ENCODE measurements around the gene USP2. TPM values are rescaled to one million over a fixed set of nuclear protein-coding genes. Genes with fewer than 3 reads are reported as not detected.

Gene USP2
- total and polyA plus RNA-seq, 4 experiments from 2014 or later: 0.17 to 0.22 (median 0.21) TPM; not detected in 1

DNA sequence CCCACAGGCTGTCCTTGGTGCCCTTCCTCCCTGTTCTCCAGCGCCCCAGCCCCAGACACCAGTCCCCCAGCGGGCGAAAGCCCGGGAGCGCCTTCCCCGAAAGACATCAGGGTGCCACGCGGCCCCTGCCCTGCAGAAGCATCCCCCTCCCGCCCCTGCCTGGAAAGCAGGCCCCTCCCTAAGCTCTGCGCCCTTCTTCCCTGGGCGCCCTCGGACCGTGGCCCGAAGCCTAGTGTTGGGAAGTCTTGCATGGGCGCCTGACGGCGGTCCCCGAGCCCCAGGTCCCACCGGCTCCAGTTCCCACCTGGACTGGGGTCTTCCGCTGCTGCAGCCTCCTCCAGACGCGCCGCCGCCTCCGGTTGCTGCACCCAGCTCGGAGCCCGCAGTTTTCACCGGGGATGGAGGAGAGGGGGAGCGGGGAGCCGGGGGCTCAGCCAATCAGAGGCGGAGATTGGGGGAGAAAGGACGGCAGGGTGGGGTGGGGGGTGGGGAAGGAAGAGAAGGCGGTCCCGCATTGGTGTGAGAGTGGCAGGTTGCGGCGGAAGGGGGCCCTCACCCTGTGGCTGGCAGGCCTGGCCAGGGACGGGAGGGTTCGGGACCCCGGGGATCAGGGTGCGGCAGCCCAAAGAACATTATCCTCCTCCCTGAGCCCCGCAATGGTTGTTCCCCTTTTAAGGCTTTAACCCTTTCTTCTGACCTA, 41.5 kb upstream of the USP2 start, which contains the start of gene THY1:
THY1 (minus strand) TSS at position 364 of the 700 bp plus-strand sequence. CDS start 2,267 bp downstream, outside the sequence.
- intact Hi-C loops (cut with micrococcal nuclease): no loop called here
- no peak for DNase-seq
- ChIA-PET CTCF (ENCODE audit: partially characterized antibody) (no interaction called here), POLR2A (ENCODE audit: partially characterized antibody) (no interaction called here)
- Mint-ChIP-seq H3K4me3 (peak within 1 kb of the TSS; percentile 48 to 94 (median 70)), H3K36me3 (no peaks in the 10 kb centered on the region), H3K27me3 (peaks cover 32 to 45% of the 10 kb centered on the region in 2 donors), H3K9me3 (peaks cover 0 to 1% (median 0%) of the 10 kb centered on the region in 8 donors), H3K27ac (peak within 1 kb of the TSS in 3 of 7 donors; percentile 41 to 82 (median 54)), H3K4me1 (peaks cover 7 to 32% (median 20%) of the 10 kb centered on the region in 4 donors)
- peaks cover 25% of the 10 kb centered on the region for H3K4me1 ChIP-seq (ENCODE audit: insufficient read depth, low read length)
- H3K9me3 ChIP-seq (ENCODE audit: control insufficient read depth in 1 of 2, low read length in 2 of 2): no peaks in the 10 kb centered on the region
- H3K27ac ChIP-seq (ENCODE audit: low read depth, low read length): no peak within 1 kb of the TSS
- H3K36me3 ChIP-seq (ENCODE audit: insufficient read depth, low read length): no peaks in the 10 kb centered on the region
- H3K4me3 ChIP-seq (ENCODE audit: low read length in 2 of 2): no peak within 1 kb of the TSS
- peaks cover 15% of the 10 kb centered on the region for H3K27me3 ChIP-seq (ENCODE audit: insufficient read depth, low read length)

- no peak for DNase-seq
- peak overlapping the region in 2 of 7 donors; percentile 41 to 54 for H3K27ac Mint-ChIP-seq
These were observed 40.7 kb upstream of the USP2 start for GRCh38 chr11:119421941-119422808.

DNA sequence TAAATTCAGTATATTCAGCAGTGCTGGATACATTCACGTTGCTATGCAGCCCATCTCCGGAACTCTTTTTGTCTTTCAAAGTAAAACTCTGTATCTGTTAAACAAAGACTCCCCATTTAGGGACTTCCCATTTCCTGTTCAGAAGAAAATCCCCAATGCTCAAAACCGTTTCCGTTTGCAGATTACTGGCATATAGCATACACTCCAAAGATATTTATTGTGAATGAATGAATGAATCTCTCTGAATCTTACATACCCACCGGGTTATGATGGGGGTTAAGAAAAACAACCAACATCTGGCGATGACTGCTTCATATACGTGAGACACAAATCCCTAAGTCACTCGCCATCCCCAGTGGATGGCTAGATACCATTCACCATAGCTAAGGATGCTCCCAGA, 39.9 kb upstream of the USP2 start:
- Histone ChIP-seq H3K4me1 (ENCODE audit: insufficient read depth, low read length) (peaks cover 23% of the 10 kb centered on the region), H3K27ac (ENCODE audit: low read depth, low read length) (no peak overlapping the region), H3K4me3 (ENCODE audit: low read length in 2 of 2) (no peak overlapping the region), H3K36me3 (ENCODE audit: insufficient read depth, low read length) (no peaks in the 10 kb centered on the region), H3K9me3 (ENCODE audit: control insufficient read depth in 1 of 2, low read length in 2 of 2) (no peaks in the 10 kb centered on the region), H3K27me3 (ENCODE audit: insufficient read depth, low read length) (peaks cover 15% of the 10 kb centered on the region)
- Mint-ChIP-seq H3K36me3 (no peaks in the 10 kb centered on the region), H3K4me1 (peaks cover 5 to 30% (median 18%) of the 10 kb centered on the region in 4 donors), H3K4me3 (peak overlapping the region in 3 of 8 donors; percentile 33 to 94 (median 46)), H3K27me3 (peaks cover 33 to 43% of the 10 kb centered on the region in 2 donors), H3K27ac (peak overlapping the region in 1 of 7 donors; percentile 35), H3K9me3 (no peaks in the 10 kb centered on the region)
- ChIA-PET CTCF (ENCODE audit: partially characterized antibody) (no interaction called here), POLR2A (ENCODE audit: partially characterized antibody) (no interaction called here)
- DNase-seq: no peak
- intact Hi-C loops (cut with micrococcal nuclease): no loop called here

More at GRCh38 chr11:119421941-119422808, 40.7 kb upstream of the USP2 start:
- CTCF ChIA-PET (ENCODE audit: partially characterized antibody): no interaction called here
- intact Hi-C loops (cut with micrococcal nuclease): no loop called here
- H3K9me3 ChIP-seq (ENCODE audit: control insufficient read depth in 1 of 2, low read length in 2 of 2): no peaks in the 10 kb centered on the region
- H3K27ac ChIP-seq (ENCODE audit: low read depth, low read length): no peak overlapping the region
- POLR2A ChIA-PET (ENCODE audit: partially characterized antibody): no interaction called here
- Mint-ChIP-seq H3K36me3 (no peaks in the 10 kb centered on the region), H3K4me1 (peaks cover 7 to 32% (median 20%) of the 10 kb centered on the region in 4 donors), H3K9me3 (peaks cover 0 to 1% (median 0%) of the 10 kb centered on the region in 8 donors), H3K27me3 (peaks cover 34 to 45% of the 10 kb centered on the region in 2 donors), H3K4me3 (peak overlapping the region; percentile 48 to 94 (median 70))
- H3K4me3 ChIP-seq (ENCODE audit: low read length in 2 of 2): no peak overlapping the region
- H3K27me3 ChIP-seq (ENCODE audit: insufficient read depth, low read length): peaks cover 15% of the 10 kb centered on the region
- peaks cover 25% of the 10 kb centered on the region for H3K4me1 ChIP-seq (ENCODE audit: insufficient read depth, low read length)
- H3K36me3 ChIP-seq (ENCODE audit: insufficient read depth, low read length): no peaks in the 10 kb centered on the region

DNA sequence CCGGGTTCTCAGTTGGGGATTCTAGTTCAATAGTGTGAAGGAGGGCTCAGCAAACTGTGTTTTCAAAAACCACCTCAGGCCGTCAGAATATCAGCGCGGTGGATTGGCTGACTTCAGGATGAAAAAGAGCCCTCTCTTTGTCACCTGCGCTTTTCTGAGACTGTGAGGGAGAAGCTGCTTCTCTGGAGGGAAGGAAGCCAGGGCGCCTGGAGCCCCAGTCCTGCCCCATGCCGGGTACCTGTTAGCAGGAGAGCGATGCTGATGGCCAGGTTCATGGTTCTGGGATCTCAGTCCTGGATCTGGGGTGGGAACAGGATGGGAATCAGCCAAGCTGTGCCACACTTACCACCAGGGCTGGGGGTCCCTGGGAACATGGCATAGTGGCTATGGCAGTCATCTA, 39.1 kb upstream of the USP2 start:
- Histone ChIP-seq H3K36me3 (ENCODE audit: insufficient read depth, low read length) (no peaks in the 10 kb centered on the region), H3K27ac (ENCODE audit: low read depth, low read length) (no peak overlapping the region), H3K27me3 (ENCODE audit: insufficient read depth, low read length) (peaks cover 15% of the 10 kb centered on the region), H3K4me3 (ENCODE audit: low read length in 2 of 2) (no peak overlapping the region), H3K9me3 (ENCODE audit: control insufficient read depth in 1 of 2, low read length in 2 of 2) (no peaks in the 10 kb centered on the region), H3K4me1 (ENCODE audit: insufficient read depth, low read length) (peaks cover 20% of the 10 kb centered on the region)
- Mint-ChIP-seq H3K4me3 (no peak overlapping the region), H3K36me3 (no peaks in the 10 kb centered on the region), H3K27ac (no peak overlapping the region), H3K9me3 (no peaks in the 10 kb centered on the region), H3K27me3 (peaks cover 33 to 38% of the 10 kb centered on the region in 2 donors), H3K4me1 (peaks cover 4 to 25% (median 14%) of the 10 kb centered on the region in 4 donors)
- CTCF ChIA-PET (ENCODE audit: partially characterized antibody): no interaction called here
- no peak for DNase-seq
- intact Hi-C loops (cut with micrococcal nuclease): no loop called here
- POLR2A ChIA-PET (ENCODE audit: partially characterized antibody): no interaction called here

- no peak overlapping the region for H3K27ac ChIP-seq (ENCODE audit: low read depth, low read length)
- ChIA-PET POLR2A (ENCODE audit: partially characterized antibody) (no interaction called here), CTCF (ENCODE audit: partially characterized antibody) (no interaction called here)
- H3K27me3 ChIP-seq (ENCODE audit: insufficient read depth, low read length): peaks cover 15% of the 10 kb centered on the region
- H3K4me1 ChIP-seq (ENCODE audit: insufficient read depth, low read length): peaks cover 20% of the 10 kb centered on the region
- peaks cover 32 to 38% of the 10 kb centered on the region in 2 donors for H3K27me3 Mint-ChIP-seq
- H3K9me3 ChIP-seq (ENCODE audit: control insufficient read depth in 1 of 2, low read length in 2 of 2): no peaks in the 10 kb centered on the region
- no peak overlapping the region for H3K4me3 ChIP-seq (ENCODE audit: low read length in 2 of 2)
- no peak overlapping the region for H3K4me3 Mint-ChIP-seq
- H3K4me1 Mint-ChIP-seq: peaks cover 4 to 25% (median 14%) of the 10 kb centered on the region in 4 donors
- no peak for DNase-seq
- no peaks in the 10 kb centered on the region for H3K36me3 Mint-ChIP-seq
- H3K9me3 Mint-ChIP-seq: peaks cover 0 to 3% (median 0%) of the 10 kb centered on the region in 8 donors
- intact Hi-C loops (cut with micrococcal nuclease): no loop called here
- no peak overlapping the region for H3K27ac Mint-ChIP-seq
- no peaks in the 10 kb centered on the region for H3K36me3 ChIP-seq (ENCODE audit: insufficient read depth, low read length)
These were observed 38.5 kb upstream of the USP2 start for GRCh38 chr11:119419834-119420492.

DNA sequence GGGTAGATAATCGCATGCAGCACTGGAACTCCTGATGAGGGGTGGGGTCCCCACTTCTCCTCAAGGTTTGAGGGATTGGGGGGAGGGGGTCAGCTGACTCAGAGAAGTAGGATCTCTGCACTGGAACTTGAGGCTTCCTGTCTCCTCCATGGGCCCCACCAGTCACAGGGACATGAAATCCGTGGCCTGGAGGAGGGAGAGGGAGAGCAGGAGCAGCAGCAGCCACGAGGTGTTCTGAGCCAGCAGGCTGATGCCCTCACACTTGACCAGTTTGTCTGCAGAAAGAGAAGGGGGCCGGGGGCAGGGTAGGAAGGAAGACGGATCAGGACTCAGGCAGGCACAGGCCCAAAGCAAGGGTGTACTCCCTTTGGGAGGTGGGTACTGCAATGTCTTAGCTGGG, 37.8 kb upstream of the USP2 start:
- H3K9me3 ChIP-seq (ENCODE audit: control insufficient read depth in 1 of 2, low read length in 2 of 2): no peaks in the 10 kb centered on the region
- Mint-ChIP-seq H3K9me3 (peaks cover 0 to 5% (median 3%) of the 10 kb centered on the region in 8 donors), H3K27ac (no peak overlapping the region), H3K36me3 (no peaks in the 10 kb centered on the region), H3K4me3 (no peak overlapping the region), H3K4me1 (peaks cover 4 to 23% (median 14%) of the 10 kb centered on the region in 4 donors), H3K27me3 (peaks cover 30 to 32% of the 10 kb centered on the region in 2 donors)
- peaks cover 15% of the 10 kb centered on the region for H3K27me3 ChIP-seq (ENCODE audit: insufficient read depth, low read length)
- ChIA-PET CTCF (ENCODE audit: partially characterized antibody) (no interaction called here), POLR2A (ENCODE audit: partially characterized antibody) (no interaction called here)
- H3K27ac ChIP-seq (ENCODE audit: low read depth, low read length): no peak overlapping the region
- no peaks in the 10 kb centered on the region for H3K36me3 ChIP-seq (ENCODE audit: insufficient read depth, low read length)
- no peak for DNase-seq
- H3K4me1 ChIP-seq (ENCODE audit: insufficient read depth, low read length): peaks cover 20% of the 10 kb centered on the region
- intact Hi-C loops (cut with micrococcal nuclease): no loop called here
- no peak overlapping the region for H3K4me3 ChIP-seq (ENCODE audit: low read length in 2 of 2)

GRCh38 chr11:119418759-119419158, 37.3 kb upstream of the USP2 start:
- Mint-ChIP-seq H3K27me3 (peaks cover 27 to 30% of the 10 kb centered on the region in 2 donors), H3K36me3 (no peaks in the 10 kb centered on the region), H3K4me3 (no peak overlapping the region), H3K9me3 (peaks cover 0 to 5% (median 3%) of the 10 kb centered on the region in 8 donors), H3K4me1 (peaks cover 4 to 20% (median 13%) of the 10 kb centered on the region in 4 donors), H3K27ac (no peak overlapping the region)
- intact Hi-C loops (cut with micrococcal nuclease): no loop called here
- CTCF ChIA-PET (ENCODE audit: partially characterized antibody): no interaction called here
- no peak overlapping the region for H3K4me3 ChIP-seq (ENCODE audit: low read length in 2 of 2)
- no peak for DNase-seq
- no peaks in the 10 kb centered on the region for H3K36me3 ChIP-seq (ENCODE audit: insufficient read depth, low read length)
- peaks cover 11% of the 10 kb centered on the region for H3K27me3 ChIP-seq (ENCODE audit: insufficient read depth, low read length)
- no peaks in the 10 kb centered on the region for H3K9me3 ChIP-seq (ENCODE audit: control insufficient read depth in 1 of 2, low read length in 2 of 2)
- no peak overlapping the region for H3K27ac ChIP-seq (ENCODE audit: low read depth, low read length)
- peaks cover 20% of the 10 kb centered on the region for H3K4me1 ChIP-seq (ENCODE audit: insufficient read depth, low read length)
- POLR2A ChIA-PET (ENCODE audit: partially characterized antibody): no interaction called here

Measured in CD4-positive, alpha-beta memory T cell (primary cell).